ENCODE measurements around the gene CHI3L1.
A peak's percentile ranks its signal among the peaks of the same experiment; 100 is the strongest.

- peak in 5 of 12 donors; percentile 6 to 34 (median 9) for TF ChIP-seq CTCF (IDR thresholded peaks at IDR 0.05)
- no peak for TF ChIP-seq POLR2A (IDR thresholded peaks at IDR 0.05)
Observed at GRCh38 chr1:203148127-203148526, 38.4 kb downstream of the CHI3L1 start.
